8988T (cell line): ENCODE results near the gene MOGAT2.
A peak's percentile ranks its signal among the peaks of the same experiment; 100 is the strongest.

ENCODE experiments used
- DNase-seq: peaks from one replicate; pipeline ENCODE4 v3.0.0; 2011

MOGAT2 gene

GRCh38 chr11:75760243-75760642 is 42.6 kb downstream of the MOGAT2 start:
- no peak for DNase-seq

GRCh38 chr11:75760710-75761493 is 43.3 kb downstream of the MOGAT2 start:
- DNase-seq: no peak

- no peak for DNase-seq
These were observed 44.5 kb downstream of the MOGAT2 start for GRCh38 chr11:75762158-75762557.

- no peak for DNase-seq
These were observed 45.2 kb downstream of the MOGAT2 start for GRCh38 chr11:75762885-75763284.

GRCh38 chr11:75763846-75764245 is 46.2 kb downstream of the MOGAT2 start:
- no peak for DNase-seq

GRCh38 chr11:75765116-75765515 is 47.5 kb downstream of the MOGAT2 start:
- DNase-seq: no peak

GRCh38 chr11:75766443-75767227 is 49.0 kb downstream of the MOGAT2 start:
- no peak for DNase-seq

- no peak for DNase-seq
These were observed 49.6 kb downstream of the MOGAT2 start for GRCh38 chr11:75767228-75767572.

GRCh38 chr11:75767793-75768111 is 50.1 kb downstream of the MOGAT2 start:
- DNase-seq: no peak

- DNase-seq: peak; percentile 94
These were observed 50.7 kb downstream of the MOGAT2 start, which contains the start of gene DGAT2 for GRCh38 chr11:75768112-75768908. TSS of gene DGAT2 (plus strand) at chr11:75768778. CDS start at chr11:75768992, 214 bp downstream.

GRCh38 chr11:75768909-75769771 is 51.5 kb downstream of the MOGAT2 start:
- no peak for DNase-seq

GRCh38 chr11:75770102-75770501 is 52.5 kb downstream of the MOGAT2 start:
- no peak for DNase-seq

- DNase-seq: no peak
These were observed 54.2 kb downstream of the MOGAT2 start for GRCh38 chr11:75771646-75772410.

- DNase-seq: no peak
These were observed 56.1 kb downstream of the MOGAT2 start for GRCh38 chr11:75773595-75774353.

- DNase-seq: no peak
These were observed 57.4 kb downstream of the MOGAT2 start for GRCh38 chr11:75775056-75775455.

GRCh38 chr11:75776546-75776945 is 58.9 kb downstream of the MOGAT2 start:
- no peak for DNase-seq

GRCh38 chr11:75777461-75778110 is 59.9 kb downstream of the MOGAT2 start:
- peak; percentile 62 for DNase-seq

- no peak for DNase-seq
These were observed 61.3 kb downstream of the MOGAT2 start for GRCh38 chr11:75778962-75779361.

- no peak for DNase-seq
These were observed 62.3 kb downstream of the MOGAT2 start for GRCh38 chr11:75779960-75780359.

GRCh38 chr11:75780888-75781287 is 63.2 kb downstream of the MOGAT2 start:
- no peak for DNase-seq
